Bone marrow (tissue), 2 donors: ENCODE data around the gene DIPK1B.

Experiments
- DNase-seq, 2 donors: peaks; one replicate each; lab custom pipeline; 2025; lab: John Stamatoyannopoulos, UW

The DIPK1B gene

GRCh38 chr9:136738960-136739359 lies 26.6 kb downstream of the DIPK1B start:
- no peak for DNase-seq

DNA sequence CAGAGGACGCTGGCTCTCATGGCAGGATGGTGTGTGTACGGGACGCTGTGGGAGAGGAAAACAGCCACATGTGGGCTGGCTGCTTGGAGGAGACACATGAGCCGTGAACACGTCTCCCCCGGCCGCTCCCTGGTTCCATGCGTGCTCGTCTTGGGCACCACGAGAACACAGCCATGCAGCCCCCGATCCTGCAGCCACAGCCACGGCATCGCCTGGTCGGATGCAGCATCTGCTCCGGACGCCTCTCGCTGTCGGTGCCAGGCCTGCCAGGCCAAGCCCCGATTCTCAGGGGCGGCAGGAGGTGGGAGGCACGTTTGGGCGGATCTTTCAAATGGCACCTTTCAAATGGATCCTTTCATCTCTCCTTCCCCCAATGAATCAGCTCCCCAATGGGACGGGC lies 27.1 kb downstream of the DIPK1B start:
- DNase-seq: no peak

DNA sequence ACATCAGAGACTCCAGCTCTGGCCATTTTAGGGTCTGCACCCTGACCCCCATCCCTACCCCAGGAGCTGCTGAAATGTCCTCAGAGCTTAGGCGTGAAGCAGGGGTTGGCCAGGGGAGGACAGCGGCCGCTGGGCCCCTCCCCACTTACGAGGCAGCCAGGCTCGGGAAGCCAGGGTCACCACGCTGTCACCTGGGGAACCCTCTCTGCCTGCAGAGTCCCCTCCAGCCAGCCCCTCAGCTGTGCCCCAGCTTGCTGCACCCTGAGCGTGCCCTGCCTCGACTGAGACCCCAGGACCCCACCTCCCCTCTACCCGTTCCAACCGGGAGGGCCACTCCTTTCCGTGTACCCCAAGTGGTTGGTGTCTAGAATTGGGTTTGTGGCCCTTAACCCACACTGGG lies 27.7 kb downstream of the DIPK1B start:
- no peak for DNase-seq

DNA sequence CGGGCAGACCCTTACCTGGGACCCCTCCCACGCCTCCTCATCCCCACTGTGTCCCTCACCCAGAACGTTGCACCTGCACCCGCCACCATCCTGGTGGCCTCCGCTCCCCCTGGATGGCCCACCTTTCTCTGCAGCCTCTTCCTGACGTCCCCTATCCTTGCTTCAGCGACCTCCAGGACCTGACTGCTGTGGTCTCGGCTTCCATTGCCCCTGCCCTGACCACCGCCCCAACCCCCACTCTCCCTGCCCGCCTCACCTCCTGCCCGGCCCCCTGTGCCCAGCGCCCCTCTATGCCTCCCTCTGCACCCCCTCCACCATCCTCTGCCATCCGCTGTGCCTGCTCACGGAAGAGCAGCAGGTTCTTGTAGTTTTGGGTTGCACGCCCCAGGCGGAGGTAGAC lies 28.1 kb downstream of the DIPK1B start:
- DNase-seq: no peak

GRCh38 chr9:136740971-136741882 lies 28.9 kb downstream of the DIPK1B start:
- DNase-seq: no peak

DNA sequence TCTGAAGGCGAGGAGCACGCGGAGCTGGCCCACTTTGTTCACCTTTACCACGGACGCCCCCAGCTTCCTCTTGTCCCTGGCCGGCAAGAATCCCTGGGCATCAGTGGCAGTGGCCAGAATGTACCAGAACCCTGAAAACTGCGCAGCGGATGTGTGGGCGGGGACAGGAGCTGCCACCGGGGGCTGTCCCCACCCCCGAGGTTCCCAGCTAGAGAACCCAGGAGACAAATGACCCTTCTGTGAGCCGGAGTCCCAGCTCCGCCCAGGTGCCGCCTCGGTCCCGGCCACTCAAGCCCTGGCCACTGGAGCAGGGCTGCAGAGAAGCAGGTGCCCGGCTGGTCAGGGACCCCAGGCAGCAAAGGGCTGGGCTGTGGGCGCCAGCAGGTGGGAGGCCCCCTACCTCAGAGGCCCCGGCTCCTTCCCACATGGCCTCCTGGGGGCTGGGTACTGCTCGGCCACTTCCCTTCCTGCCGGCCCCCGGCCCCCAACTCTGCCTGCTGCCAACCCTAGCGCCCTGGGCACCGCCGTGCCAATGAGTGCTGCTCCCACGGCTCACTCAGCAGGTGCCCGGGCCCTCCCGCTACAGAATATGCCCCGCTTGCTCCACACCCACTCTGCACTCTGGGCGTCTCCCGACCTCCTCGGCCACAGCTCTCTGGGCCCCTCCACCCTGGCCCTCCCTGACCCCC lies 29.7 kb downstream of the DIPK1B start:
- DNase-seq: no peak

DNA sequence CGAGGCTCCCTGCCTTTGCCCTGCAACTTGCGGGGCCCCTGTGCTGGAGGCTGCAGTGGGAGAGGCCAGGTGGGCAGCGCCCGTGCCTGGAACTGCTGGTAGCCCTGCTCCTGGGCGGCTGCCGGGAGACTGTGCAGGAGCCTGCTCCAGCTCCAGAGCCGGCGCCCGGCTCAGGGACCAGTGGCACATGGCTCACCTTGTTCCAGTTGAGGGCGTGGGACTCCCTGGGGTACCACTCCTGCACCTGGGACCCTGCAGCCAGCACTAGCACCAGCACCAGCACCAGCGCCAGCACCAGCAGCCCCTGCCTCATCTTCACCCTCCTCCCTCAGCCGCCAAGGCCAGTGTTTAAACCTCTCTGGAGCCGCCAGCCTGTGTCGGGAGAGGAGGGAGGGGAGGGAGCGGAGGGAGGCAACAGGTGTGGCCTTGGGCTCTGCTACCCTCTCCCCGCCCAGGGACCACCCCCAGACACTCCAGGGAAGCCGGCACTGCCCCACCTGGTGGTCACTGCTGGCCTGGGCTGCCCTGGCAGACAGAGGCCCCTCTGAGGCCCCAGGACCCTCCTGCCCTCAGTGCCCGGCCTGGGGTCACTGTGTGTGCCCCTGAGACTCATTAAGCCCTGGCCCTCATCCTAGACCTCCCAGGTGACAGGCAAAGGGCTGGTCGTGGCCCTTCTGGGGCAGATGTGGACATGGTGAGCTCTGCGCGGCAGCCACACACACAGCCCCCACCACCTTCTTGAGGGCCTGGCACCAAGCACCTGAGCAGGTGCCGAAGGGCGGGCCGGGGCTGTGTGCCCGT lies 30.4 kb downstream of the DIPK1B start, which contains the start of gene LCN10:
TSS of gene LCN10 (minus strand) at position 350 of the 801 bp plus-strand sequence. CDS start at position 313, 37 bp downstream.
- DNase-seq: no peak

DNA sequence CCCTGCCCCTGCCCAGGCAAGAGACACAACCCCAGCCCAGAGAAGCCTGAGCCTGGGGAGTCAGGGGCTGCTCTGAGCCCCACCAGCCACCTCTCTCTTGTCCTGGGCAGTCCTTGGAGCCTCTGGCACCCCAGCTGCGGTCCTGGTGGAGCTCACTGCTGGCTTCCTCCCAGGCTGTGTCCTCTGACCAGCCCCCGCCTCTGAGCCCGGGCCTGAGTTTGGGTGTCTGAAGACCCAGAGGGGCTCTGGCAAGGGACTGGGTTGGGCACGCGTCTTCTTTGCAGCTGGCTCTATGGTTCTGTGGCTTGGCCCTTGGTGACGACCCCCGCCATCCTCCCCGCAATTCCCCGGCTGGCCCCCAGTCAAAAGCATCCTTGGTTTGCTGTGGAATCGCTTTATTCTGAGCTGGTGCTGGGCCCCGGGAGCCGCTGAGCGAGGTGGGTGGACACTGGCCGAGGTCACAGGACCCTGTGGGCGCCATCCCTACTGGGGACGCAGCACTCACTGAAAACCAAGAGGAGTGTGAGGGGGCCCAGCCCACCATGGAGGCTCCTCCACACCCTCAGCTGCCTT lies 31.4 kb downstream of the DIPK1B start:
- DNase-seq: no peak

DNA sequence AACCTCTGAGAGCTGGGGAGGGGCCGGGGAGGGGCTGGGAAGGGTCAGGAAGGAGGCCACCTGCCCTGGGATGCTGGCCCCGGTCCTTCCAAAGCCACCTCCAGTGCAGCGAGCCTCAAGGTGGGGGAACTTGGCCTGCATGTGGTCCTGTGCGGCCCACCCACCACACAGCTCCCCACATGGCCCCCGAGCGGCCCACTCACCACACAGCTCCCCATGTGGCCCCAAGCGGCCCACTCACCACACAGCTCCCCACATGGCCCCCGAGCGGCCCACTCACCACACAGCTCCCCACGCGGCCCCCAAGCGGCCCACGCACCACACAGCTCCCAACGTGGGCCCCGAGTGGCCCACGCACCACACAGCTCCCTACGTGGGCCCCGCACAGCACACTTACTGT lies 32.4 kb downstream of the DIPK1B start:
- DNase-seq: no peak

GRCh38 chr9:136745389-136746154 lies 33.2 kb downstream of the DIPK1B start:
- DNase-seq: no peak

DNA sequence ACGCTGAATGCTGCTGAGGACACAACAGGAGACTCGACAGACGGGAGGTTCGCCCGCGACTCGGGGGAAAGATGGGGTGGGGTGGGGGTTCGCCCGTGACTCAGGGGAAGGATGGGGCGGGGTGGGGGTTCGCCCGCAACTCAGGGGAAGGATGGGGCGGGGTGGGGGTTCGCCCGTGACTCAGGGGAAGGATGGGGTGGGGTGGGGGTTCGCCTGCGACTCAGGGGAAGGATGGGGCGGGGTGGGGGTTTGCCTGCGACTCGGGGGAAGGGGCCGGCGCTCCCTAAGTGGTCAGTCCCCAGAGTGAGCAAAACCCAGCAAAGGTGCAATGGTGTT lies 33.8 kb downstream of the DIPK1B start:
- peak in 1 of 2 donors; percentile 63 for DNase-seq

GRCh38 chr9:136746621-136747020 lies 34.2 kb downstream of the DIPK1B start:
- DNase-seq: no peak

DNA sequence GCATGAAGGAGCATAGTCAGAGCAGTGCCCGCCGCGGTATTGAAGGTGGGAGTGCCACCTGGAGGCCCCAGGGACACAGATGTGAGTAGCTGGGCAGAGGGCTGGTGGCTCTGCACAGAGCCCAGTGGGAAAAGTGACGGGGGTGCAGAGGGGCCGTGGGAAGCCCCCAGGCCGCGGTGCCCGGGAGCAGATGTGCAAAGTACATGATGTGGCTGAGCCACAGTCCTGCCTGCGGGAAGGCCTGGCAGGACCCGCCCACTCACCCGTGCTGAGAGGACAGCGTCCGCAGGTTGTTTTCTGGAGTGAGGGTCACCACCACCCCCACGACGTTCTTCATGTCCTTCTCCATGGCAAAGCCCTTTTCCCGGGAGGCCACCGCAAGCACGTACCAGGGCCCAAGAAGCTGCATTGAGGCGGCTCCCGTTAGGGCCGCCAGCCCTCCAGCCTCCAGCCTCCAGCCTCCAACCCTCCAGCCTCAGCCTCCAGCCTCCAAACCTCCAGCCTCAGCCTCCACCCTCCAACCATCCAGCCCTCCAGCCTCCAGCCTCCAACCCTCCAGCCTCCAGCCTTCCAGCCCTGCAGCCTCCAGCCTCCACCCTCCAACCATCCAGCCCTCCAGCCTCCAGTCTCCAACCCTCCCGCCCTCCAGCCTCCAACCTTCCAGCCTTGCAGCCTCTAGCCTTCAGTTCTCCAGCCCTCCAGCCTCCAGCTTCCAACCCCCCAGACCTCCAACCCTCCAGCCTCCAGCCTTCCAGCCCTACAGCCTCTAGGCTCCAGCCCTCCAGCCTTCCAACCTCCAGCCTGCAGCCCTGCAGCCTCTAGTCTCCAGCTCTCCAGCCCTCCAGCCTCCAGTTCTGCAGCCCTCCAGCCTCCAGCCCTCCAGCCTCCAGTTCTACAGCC lies 35.0 kb downstream of the DIPK1B start:
- no peak for DNase-seq

- no peak for DNase-seq
These were observed 35.8 kb downstream of the DIPK1B start, which contains the start of gene LCN6 for GRCh38 chr9:136748201-136748600. Gene LCN6, minus strand, starts transcription at chr9:136748525. Its CDS starts 42 bp downstream, at chr9:136748483.

DNA sequence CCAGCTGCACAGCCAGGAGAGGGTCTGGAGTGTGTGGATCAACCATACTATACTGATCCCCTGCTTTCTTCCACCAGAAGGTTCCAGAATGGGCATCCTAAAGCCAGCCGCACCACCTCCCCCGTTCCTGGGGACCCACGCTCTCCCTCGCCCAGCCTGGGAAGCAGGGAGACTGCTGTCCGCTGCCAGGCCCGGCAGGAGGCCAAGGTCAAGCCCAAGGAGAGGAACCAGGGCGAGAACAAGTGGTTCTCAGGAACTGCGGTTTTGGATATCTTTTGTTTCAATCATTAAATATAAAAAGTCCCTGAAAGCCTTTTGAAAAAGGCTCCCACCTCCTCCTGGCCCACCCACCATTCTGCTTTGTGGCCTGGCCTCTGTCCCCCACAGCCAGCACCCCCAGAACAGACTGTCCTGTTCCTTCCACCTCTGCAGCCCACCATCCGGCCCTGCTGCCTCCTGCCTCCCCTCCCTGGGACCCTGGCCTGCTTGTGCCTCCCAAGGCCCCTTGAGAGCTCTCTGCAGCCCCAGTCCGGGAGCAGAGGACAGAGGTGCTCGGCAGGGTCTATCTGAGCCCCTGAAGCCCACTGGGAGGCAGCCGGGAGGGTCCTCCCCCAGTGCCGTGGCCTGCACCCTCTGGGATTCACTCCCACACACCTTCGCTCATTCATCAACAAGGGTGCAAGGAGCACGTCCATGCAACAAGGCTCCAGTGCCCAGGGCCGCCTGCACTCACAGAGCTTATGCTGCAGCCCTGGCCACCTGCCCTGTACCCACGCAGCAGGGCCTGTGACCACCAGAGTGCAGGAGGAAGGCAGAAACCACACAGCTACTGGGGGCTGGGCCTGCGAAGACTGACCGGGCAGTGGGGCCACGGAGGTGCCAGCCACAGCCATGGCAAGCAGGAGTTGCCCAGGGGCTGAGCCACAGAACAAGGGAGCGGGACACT lies 36.6 kb downstream of the DIPK1B start:
- no peak for DNase-seq

- DNase-seq: peak in 1 of 2 donors; percentile 39
These were observed 38.2 kb downstream of the DIPK1B start for GRCh38 chr9:136750526-136750925.

- DNase-seq: no peak
These were observed 38.9 kb downstream of the DIPK1B start for GRCh38 chr9:136751244-136751643.

DNA sequence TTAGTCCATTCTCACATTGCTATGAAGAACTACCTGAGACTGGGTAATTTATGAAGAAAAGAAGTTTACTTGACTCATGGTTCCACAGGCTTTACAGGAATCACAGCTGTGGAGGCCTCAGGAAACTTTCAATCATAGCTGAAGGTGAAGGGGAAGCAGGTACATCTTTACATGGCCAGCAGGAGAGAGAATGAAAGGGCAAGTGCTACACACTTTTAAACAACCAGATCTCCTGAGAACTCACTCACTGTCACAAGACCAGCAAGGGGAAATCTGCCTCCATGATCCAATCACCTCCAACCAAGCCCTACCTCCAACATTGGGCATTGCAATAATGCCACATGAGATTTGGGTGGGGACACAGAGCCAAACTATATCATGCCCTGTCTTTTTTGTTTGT lies 39.4 kb downstream of the DIPK1B start:
- no peak for DNase-seq
